Epithelial cell of esophagus (primary cell): ENCODE data around the gene GRM7.

Experiments
- DNase-seq: peaks from one replicate; pipeline ENCODE4 v3.0.0; 2010; ENCODE audit warnings: low read depth
- H3K4me3 ChIP-seq: 2 replicates; pipeline ENCODE4 v1.5.1; 2011; ENCODE audit warnings: mild to moderate bottlenecking, low read length, control low read depth
- TF ChIP-seq, protein P1 (sequence below): IDR thresholded peaks from 2 replicates; pipeline ENCODE4 v1.5.1; 2011; ENCODE audit warnings: low read depth, mild to moderate bottlenecking, low read length, control low read depth, inconsistent platforms; ENCODE audit not compliant: insufficient read depth; ENCODE audit errors: missing control alignments

Gene GRM7

DNA sequence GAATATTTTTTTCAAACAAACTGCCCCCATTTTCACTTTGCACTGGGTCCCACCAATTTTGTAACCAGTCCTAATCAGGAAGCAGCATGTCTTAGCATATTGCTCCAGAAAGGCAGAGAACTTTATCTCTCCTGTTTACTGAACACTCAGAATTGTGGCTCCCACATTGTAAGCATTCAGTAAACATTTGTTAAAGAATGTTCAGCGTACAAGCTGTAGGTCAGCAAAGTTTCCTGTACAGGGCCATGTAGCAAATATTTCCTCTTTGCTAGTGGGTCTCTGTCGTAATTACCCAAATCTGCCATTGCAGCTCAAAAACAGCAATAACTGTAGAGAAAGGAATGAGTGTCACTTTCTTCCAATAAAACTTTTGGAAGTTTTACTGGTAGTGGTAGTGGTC, 393.3 kb downstream of the GRM7 start:
- H3K4me3 ChIP-seq, result no peak overlapping the region
- TF ChIP-seq, protein P1, sequence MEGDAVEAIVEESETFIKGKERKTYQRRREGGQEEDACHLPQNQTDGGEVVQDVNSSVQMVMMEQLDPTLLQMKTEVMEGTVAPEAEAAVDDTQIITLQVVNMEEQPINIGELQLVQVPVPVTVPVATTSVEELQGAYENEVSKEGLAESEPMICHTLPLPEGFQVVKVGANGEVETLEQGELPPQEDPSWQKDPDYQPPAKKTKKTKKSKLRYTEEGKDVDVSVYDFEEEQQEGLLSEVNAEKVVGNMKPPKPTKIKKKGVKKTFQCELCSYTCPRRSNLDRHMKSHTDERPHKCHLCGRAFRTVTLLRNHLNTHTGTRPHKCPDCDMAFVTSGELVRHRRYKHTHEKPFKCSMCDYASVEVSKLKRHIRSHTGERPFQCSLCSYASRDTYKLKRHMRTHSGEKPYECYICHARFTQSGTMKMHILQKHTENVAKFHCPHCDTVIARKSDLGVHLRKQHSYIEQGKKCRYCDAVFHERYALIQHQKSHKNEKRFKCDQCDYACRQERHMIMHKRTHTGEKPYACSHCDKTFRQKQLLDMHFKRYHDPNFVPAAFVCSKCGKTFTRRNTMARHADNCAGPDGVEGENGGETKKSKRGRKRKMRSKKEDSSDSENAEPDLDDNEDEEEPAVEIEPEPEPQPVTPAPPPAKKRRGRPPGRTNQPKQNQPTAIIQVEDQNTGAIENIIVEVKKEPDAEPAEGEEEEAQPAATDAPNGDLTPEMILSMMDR, result no peak
- no peak for DNase-seq

DNA sequence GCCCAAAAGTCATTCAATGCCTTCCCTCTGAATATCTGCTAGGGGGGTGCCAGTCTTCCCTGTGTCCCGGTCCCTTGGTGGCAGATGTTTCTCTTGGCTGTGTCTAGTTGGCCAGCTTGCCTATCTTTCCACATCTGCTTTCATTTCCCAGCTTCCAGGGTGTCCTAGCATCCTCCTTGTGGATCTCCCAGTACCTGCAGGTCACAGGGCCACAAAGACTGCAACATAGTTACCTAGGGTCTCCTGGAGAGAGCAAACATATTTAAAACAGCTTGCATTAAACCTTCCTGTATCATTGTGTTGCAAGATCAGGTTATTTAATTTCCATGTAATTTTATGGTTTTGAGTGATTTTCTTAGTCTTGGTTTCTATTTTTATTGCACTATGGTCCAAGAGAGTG, 400.1 kb downstream of the GRM7 start:
- no peak overlapping the region for H3K4me3 ChIP-seq
- DNase-seq, result no peak
- TF ChIP-seq, protein P1, result no peak

DNA sequence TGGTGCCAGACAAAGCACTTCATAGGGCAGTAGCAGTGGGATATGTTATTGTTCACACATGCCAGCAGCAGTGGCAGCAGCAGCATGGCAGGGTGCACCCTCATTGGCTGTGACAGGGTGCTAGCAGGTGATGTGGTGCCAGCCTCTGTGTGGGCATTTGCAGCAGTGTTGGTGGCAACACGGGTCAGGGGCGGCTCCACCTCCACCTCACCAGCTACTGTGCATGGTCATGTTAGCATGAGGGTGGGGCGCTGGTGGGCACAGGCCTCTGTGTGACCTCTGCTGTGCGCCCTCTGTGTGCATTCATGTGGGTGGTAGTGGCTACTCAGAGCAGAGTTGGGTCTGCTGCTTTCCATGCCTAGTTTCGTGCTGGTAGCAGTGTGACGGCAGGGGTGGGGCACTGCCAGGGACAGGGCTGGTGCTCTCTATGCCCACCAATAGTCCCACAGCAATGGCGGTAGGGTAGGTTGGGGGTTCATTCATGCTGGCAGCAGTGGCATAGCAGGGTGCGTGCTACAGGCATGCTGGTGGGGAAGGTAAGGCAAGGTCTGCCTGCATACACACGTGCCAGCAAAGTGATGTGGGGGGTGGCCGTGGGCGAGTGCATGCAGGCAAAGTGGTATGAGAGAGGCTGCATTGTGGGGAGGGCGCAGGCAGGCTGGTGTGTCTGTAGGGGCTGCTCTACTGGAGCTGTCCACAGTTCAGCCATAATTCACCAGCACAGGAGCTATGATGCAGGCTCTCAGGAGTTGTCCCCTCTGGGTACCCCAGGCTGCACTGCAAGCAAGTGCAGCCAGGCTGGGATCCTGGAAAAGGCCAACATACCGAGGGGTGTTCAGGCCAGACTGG, 402.7 kb downstream of the GRM7 start:
- TF ChIP-seq, protein P1, result no peak
- no peak for DNase-seq
- no peak overlapping the region for H3K4me3 ChIP-seq

DNA sequence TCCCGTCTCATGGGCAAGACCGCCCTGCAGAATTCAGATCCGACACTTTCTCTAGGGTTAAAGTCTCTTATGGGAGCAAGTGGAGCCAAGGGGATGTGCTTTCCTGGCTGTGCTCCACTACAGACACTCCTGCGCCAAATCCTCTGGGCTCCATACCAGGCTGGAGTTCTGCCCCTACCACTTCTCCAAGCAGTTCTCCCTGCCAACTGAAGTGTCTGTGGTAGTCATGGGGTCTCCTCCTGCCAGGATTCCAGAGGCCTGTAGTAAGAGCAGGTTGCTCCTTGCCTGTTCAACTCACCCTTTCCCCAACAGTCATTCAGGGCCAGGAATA, 403.2 kb downstream of the GRM7 start:
- H3K4me3 ChIP-seq, result no peak overlapping the region
- no peak for DNase-seq
- TF ChIP-seq, protein P1, result no peak

DNA sequence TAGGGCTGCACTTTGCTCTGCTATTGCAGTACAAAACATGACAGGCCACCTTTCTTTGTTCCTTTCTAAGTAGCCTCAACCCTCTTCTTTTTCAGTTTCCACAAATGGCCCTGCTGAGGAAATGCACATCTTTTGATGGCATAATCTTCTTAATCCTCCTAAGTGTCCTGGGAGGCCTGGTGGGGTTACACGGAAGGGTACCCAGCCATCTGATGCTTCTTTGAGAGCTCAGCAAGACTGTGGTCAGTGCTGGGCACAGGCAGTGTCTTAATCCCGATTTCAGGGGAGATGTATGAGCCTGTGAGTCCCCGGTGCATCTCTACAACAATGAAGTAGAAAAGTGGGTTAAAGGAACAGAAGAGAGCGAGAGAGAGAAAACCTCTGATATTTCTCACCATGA, 404.8 kb downstream of the GRM7 start:
- H3K4me3 ChIP-seq, result no peak overlapping the region
- TF ChIP-seq, protein P1, result no peak
- no peak for DNase-seq

DNA sequence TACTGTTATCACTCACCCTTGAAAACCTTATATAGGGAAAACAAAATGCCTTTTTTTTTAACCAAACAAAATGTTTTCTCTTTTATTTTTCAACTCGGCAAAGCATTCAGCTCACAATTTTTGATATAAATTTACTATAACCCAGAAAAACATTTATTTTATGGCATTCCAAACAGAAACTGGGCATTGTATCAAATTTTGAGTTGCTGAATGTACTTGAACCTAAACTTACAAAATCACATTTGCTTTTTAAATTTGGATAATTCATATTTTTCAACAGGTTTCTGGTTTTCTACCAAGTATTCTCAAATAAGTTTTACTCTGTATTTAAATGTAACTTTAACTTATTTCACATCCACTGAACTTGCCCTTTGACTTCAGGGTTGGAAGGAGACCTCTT, 405.6 kb downstream of the GRM7 start:
- H3K4me3 ChIP-seq, result no peak overlapping the region
- TF ChIP-seq, protein P1, result no peak
- no peak for DNase-seq

DNA sequence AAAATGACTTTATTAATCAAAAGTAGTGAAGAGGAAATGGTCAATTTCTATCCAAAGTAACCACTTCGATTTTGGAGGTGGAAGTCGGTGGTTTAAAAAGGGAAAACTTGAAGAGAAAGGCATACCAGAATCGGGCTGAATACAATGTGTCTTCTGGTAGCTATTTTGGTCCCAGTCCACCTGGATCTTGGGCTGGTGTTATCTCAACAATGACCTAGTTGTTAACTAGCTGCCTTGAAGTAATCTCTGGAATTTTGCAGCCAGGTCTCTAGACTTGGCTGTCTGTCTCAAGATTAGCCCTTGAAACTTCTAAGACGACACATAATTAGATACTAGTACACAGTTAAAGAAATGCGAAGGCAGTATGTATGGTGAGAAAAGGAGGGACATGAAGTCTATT, 409.8 kb downstream of the GRM7 start:
- no peak overlapping the region for H3K4me3 ChIP-seq
- TF ChIP-seq, protein P1, result no peak
- DNase-seq, result no peak
